HG02870 (cell line): ENCODE data around the gene ENAH.
"Not testable (repeated sequence)": the region's sequence is repeated elsewhere in the genome, so short reads cannot be mapped to it uniquely, and the experiment has no call there.

Experiments
- ATAC-seq: cut with Tn5 transposase; IDR thresholded peaks from one replicate; pipeline ENCODE4 v1.9.1; 2021; ENCODE audit warnings: mild to moderate bottlenecking, moderate library complexity; ENCODE audit not compliant: unreplicated experiment

Gene ENAH

DNA sequence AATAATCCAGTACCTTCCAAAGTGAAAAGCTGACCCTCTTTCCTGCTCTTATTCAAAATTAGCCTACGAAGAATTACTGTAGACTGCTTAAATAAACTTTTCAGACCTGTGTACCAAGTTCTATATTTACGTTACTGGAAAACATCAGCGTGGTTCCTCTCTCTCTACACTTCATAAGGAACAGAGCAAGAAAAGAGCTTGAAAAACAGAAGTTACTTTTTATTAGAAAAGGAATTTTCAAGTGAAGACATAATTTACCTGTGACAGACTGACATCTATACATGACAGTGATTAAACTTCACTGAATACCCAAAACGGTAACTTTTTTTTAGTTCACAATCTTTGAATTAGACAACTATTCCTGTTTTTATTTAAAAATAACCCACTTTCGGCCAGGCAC, 2.7 kb downstream of the ENAH start:
- no peak for ATAC-seq

DNA sequence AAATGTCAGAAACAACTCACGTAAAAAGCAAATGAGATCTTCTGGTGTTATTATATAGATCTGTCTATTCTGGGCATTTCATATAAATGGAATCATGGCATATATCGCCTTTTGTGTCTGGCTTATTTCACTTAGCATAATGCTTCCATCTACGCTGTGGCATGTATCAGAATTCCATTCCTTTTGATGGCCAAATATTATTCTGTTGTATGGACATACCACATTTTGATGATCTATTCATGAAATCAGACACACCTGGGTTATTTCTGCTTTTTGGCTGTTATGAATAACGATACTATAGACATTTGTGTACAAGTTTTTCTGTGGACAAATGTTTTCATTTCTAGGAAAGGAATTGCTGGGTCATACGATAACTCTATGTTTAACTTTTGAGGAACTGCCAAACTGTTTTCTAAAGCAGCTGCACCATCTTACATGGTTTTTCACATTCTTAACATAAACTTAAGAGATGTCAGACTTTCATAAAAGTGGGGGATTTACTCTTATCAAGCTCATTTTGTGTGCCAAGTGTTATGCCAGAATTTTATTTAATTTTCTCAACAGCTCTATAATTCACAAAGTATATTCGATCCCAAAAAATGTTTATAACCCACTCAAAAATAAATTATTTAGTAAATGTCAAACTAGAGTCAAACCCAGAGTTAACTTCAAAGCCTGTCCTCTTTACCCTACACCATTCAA, 7.6 kb downstream of the ENAH start:
- no peak for ATAC-seq

DNA sequence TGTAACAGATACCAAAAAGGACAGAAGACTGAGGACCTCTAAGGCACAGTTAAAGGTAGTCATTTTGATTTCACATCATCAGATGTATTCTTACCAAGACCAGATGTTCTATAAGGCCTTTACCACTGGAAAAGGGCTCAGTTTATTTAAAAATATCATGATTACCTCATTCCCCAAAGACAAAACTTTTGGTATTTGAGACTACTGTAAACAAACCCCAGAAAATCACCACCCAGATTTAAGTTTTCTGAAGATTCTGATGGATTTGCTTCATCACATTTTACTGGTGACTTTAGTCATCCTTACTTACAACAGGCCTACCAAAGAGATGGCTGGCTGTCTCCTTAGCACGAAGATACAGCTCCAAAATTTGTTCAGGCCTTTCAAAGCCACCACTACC, 8.3 kb downstream of the ENAH start:
- no peak for ATAC-seq

DNA sequence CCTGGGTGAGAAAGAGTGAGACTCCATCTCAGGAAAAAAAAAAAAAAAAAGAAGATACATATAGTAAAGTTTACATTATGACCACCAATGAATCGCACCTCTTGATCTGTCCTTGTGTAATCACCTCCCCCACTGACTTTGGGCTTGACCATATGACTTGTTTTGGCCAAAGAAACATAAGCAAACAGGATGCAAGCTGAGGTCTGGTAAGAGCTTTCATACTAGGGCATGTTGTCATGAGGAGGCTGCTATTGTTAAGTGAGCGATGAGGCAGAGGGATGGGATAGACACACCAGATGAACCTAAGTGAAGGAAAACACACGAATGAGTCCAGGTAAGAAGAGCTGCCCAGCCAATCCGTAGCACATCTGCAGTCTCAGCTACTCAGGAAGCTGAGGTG, 10.7 kb downstream of the ENAH start:
- no peak for ATAC-seq

DNA sequence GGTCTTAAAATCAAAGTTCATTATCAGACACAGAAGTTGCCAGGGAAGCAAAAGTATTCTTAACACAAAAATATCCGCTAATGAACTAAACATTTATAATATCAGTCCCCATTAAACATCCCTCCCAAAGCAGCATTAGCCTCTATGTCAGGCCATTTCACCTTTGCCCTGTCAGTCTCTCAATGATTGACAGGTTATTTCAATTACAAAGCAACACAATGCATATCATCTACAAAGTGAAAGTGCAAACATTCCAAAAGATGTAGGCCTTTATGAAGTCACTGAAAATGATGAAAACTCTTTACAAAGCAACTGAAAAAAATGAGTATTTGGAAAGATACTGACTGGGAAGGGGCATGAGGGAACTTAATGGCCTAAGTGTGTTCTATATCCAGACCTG, 14.1 kb downstream of the ENAH start:
- no peak for ATAC-seq

DNA sequence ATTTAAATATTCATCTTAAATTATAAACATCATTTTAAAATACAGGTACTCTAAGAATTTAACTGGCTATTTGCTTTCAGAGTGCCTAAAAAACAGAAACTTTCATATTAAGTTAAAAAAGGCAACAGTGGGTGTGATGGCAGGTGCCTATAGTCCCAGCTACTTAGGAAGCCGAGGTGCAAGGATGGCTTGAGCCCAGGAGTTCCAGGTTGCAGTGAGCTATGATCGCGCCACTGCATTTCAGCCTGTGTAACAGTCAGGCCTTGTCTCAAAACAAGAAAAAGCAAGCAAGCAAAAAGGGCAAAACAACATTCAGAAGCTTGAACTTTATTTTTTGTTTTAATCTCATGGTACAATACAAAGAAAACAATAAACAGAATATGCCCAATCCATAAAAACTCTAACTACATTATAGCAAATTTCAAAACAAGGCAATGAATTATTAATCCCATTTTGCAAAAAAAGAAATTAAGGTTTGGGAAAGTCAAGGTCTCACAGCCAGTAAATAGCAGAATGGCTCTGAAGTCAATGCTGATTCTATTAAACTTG, 15.2 kb downstream of the ENAH start:
- no peak for ATAC-seq

DNA sequence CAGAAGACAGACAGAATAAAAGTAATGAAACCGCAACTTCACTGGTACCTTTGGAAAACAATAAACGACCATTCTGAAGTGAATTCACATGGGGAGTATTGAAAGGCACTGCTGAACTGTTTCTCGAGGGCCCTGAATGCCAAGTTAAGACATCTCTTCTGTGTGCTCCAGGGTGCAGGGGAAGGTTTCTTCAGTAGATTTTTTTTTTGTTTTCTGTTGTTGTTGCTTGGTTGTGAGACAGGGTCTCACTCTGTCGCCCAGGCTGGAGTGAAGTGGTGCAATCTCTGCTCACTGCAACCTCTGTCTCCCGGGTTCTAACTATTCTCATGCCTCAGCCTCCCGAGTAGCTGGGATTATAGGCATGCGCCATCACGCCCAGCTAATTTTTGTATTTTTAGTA, 15.9 kb downstream of the ENAH start:
- ATAC-seq, result not testable (repeated sequence)

DNA sequence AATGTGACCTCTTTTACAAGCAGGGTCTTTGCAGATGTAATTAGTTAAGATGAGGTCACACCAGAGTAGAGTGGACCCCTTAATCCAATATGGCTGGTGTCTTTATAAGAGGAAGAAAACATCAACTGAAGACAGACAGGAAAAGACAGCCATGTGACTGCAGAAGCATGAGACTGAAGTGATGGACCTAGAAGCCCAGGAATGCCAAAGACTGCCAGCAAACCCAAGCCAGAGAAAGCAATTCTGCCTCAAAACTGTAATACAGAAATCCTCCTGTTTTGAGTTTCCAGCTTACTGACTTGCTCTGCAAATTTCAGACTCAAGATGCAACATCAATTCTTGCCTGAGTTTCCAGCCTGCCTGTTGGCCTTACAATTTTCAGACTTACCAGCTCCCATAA, 17.3 kb downstream of the ENAH start:
- no peak for ATAC-seq

DNA sequence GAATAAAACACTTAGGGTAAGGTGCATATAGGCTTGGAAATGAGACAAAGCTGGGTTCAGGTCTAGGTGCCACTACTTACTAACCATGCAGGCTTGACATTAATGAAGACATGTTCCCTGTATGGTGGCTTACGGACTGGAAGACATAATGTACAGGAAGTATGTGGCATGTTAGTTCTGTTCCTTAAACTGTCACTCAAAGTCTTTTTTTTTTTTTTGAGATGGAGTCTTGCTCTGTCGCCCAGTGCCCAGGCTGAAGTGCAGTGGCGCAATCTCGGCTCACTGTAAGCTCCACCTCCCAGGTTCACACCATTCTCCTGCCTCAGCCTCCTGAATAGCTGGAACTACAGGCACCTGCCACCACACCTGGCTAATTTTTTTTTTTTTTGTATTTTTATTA, 20.1 kb downstream of the ENAH start:
- not testable (repeated sequence) for ATAC-seq

DNA sequence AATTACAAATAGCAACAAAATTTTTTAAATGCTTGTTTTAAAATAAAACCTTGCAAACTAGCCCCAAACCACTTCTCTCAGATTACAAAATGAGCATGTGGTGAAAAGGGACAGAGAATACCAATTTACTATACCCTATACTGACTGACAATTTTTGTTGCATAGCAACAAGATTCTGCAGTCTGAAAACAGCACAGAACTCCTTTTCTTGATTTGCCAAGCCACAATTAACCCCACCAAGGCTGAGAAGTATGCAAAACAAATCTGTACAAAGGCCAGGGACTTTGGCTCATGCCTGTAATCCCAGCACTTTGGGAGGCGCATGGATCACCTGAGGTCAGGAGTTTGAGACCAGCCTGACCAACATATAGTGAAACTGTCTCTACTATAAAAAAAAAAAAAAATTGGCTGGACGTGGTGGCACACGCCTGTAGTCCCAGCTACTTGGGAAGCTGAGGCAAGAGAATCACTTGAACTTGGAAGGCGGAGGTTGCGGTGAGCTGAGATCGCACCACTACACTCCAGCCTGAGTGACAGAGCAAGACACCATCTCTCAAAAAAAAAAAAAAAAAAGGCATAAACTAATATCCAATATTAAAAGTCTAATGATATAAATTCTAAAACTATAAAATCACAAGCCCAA, 21.8 kb downstream of the ENAH start:
- ATAC-seq, result no peak

DNA sequence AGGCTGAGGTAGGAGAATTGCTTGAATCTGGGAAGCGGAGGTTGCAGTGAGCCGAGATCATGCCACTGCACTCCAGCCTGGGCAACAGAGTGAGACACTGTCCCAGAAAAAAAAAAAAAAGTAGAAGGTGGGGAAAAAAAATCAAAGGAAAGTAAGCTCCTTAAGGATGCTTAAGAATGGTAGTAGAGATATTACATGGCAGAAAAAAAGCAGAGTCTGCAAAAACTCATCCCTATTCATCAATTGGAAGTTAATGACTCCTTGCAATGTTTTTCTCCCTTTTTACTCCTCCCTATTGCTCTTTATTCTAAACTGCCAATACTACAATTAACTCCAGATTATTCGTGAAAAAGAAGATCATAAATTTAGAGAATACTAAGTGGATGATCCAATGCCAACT, 23.4 kb downstream of the ENAH start:
- no peak for ATAC-seq

DNA sequence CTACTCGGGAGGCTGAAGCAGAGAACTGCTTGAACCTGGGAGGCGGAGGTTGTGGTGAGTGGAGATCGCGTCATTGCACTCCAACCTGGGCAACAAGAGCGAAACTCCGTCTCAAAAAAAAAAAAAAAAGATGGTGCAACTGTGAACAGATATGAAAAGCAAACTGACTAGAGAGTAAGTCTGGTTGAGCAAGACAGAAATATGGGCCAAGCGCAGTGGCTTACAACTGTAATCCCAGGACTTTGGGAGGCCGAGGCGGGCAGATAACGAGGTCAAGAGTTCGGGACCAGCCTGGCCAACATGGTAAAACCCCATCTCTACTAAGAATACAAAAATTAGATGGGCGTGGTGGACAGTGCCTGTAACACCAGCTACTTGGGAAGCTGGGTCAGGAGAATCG, 24.1 kb downstream of the ENAH start:
- not testable (repeated sequence) for ATAC-seq

DNA sequence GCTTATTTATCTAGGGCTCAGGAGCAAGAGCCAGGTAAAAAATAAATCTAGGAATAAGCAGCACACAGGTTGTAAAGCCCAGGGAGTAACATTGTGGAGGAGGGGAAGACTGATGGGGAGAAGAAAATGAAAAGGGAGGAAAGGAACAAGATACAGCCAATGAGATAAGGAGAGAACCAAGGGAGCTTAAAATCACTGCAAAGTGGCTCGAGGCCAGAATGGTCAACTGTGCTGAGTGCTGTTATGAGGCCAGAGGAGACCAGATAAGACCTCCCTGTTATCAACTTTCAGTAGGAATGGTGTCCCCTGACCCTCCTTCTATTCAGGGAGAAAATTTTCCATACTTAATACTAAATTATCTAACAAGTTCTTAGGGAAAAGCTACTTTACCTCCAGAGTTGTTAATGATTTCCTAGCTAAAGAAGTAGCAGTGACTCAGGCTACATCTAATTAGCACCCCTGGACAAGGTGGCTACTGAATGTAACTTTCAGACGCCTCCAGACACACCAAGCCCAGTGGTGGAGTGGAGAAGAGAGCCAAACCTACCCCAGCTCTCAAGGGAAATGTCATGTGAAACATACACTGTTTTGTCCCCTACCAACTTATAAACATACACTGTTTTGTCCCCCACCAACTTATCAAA, 25.5 kb downstream of the ENAH start:
- ATAC-seq, result no peak

DNA sequence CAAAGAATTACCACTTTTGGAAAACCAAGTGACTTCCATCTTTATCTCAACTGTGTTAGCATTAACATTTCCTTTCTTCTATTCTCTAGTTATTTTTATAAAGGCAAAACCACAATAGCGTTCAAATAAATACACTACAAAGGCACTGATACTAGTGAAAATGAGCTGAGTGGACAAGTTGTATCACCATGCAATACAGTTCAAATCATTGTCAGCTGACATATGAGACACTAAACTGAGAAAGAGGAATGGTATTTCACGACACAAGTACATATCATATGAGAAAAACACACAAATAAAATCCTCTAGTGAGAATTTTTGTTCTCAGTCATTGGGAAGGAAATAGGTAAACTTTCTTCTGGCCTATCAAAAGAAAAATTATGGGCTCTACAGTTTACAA, 26.2 kb downstream of the ENAH start:
- ATAC-seq, result no peak

DNA sequence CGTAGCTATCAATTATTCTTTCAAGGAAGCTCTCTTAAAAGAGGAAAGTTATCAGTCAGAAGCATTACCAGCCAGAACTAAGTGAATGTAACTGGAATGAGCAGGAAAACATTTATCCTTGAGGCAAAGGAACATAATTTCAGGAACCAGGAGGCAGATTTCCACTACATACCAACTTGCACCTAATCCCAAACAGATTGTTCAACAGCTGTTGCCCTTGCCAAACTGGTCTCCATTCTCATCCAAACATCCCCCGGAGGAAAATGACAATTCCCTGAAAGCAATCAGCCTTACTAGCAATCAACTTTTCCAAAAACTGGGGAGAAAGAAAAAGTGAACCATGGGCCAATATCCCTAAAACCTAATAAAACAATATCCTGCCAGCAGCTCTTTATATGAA, 35.0 kb downstream of the ENAH start:
- no peak for ATAC-seq

DNA sequence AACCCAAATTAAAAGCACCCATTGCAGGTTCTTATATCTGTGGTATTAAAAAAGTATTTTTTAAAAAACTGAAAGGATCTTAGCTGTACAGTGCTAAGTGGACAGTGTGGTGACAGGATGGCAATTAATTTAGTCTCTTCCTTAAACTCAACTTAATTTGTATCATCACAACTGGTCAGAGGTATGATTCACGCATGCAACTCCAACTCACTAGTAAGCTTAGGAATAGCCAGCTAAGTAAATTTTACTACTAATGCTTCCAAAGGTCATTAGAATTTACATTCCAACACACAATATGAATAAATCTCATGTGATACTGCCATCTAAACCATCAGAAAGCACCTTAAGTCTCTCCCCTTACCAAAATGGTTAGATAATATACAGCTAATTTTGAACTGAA, 35.4 kb downstream of the ENAH start:
- ATAC-seq, result no peak

DNA sequence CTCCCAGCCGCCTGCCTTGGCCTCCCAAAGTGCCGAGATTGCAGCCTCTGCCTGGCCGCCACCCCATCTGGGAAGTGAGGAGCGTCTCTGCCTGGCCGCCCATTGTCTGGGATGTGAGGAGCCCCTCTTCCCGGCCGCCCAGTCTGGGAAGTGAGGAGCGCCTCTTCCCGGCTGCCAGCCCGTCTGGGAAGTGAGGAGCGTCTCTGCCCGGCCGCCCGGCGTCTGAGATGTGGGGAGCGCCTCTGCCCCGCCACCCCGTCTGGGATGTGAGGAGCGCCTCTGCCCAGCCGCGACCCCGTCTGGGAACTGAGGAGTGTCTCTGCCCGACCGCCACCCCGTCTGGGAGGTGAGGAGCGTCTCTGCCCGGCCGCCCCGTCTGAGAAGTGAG, 37.5 kb downstream of the ENAH start:
- ATAC-seq, result not testable (repeated sequence)

DNA sequence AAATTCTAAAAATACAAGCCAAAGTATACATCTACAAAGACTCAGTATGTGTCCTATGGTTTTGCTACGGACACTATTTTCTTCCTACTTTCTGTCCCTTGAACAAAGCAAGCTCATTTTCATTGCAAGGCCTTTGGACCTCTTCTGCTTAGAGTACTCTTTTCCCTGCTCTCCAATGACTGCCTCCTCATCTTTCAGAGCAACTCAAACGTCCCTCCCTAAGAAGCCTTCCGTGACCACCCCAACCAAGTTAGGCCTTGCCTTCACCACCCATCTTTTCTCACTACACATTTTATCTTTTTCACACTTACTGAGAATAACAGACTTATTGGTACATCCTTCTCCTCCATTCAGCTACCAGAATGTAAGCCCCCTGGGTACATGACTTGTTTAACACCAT, 39.9 kb downstream of the ENAH start:
- ATAC-seq, result no peak

DNA sequence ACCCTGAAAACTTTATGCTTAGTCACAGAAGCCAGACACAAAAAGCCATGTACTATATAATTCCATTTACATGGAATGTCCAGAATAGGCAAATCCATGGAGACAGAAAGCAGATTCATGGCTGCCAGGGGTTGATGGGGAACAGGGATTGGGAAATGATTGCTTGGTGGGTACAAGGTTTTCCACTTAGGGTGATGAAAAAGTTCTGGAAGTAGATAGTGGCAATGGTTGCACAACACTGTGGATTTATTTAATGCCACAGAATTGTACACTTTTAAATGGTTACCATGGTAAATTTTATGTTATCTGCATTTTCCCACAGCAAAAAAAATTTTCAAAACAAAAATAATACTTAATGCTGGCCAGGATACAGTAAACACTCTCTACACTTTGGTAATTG, 40.6 kb downstream of the ENAH start:
- ATAC-seq, result no peak

DNA sequence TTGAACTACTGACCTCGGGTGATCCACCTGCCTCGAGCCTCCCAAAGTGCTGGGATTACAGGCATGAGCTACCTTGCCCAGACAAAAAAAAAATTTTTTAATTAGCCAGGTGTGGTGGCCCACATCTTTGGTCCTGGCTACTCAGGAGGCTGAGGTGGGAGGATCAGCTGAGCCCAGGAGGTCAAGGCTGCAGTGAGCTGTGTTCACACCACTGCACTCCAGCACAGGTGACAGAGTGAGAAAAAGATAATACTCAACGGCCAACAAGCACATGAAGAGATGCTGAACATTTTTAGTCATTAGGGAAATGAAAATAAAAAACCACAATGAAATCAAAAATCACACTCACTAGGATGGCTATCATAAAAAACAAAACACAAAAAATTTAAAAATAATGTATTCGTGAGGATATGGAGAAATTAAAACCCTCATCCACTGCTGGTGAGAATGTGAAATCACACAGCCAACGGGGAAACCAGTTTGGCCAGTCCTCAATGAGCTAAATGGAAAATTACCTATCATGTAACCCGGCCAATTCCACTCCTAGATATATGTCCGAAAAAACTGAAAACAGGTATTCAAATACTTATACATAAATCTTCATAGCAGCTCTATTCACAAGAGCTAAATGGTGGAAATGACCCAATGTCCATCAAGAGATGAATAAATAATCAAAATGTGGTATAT, 41.2 kb downstream of the ENAH start:
- ATAC-seq, result no peak

DNA sequence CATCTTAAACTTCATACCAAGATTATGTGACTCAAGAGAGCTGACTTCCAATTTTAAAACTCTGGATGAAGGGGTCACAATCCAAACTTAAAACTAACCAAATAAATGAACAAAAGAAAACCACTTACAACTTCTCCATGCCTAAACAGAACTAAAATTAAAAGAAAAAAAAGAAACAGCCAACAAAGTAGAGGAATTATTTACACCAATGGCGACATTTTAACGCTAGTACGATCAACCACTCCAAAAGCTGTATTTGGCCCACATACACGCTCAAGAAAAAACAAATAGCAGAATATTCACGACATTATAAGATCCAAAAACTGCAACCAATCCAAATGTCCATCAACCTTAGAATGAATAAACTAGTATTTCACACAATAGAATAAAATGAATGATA, 42.4 kb downstream of the ENAH start:
- ATAC-seq, result no peak
